SU-DHL-6 (cell line): ENCODE results near the gene EYA3.

Experiments used
- H2AFZ ChIP-seq: fragments of 200-600 bp; sonication (generic); 2 replicates; pipeline ENCODE4 v1.6.1; 2014; ENCODE audit warnings: low read depth, mild to moderate bottlenecking, moderate library complexity, mixed read lengths, antibody characterized with exemption, low read length; ENCODE audit not compliant: severe bottlenecking
- H3F3A ChIP-seq: fragments of 200-600 bp; shearing (Covaris generic); 2 replicates; pipeline ENCODE4 v1.6.0; 2016; ENCODE audit warnings: antibody characterized with exemption, mild to moderate bottlenecking; ENCODE audit not compliant: insufficient read depth
- H3K27ac ChIP-seq: fragments of 200-600 bp; sonication (generic); 2 replicates; pipeline ENCODE4 v1.5.1; 2016; ENCODE audit warnings: low read depth, mild to moderate bottlenecking, low read length, moderate library complexity, mixed read lengths
- H3K27me3 ChIP-seq: fragments of 200-600 bp; sonication (generic), shearing (Covaris generic); 2 replicates; pipeline ENCODE4 v1.6.0; 2014; ENCODE audit warnings: mild to moderate bottlenecking, low read length
- H3K36me3 ChIP-seq: fragments of 200-600 bp; sonication (generic); 2 replicates; pipeline ENCODE4 v1.6.1; 2014; ENCODE audit warnings: mild to moderate bottlenecking, low read length, mixed read lengths
- H3K4me2 ChIP-seq: fragments of 300-600, 200-600 bp; shearing (Covaris generic), sonication (generic); 2 replicates; pipeline ENCODE4 v1.6.0; 2014; ENCODE audit warnings: low read length, low read depth, mild to moderate bottlenecking; ENCODE audit not compliant: poor library complexity, severe bottlenecking
- H3K4me3 ChIP-seq: fragments of 200-600 bp; sonication (generic); 2 replicates; pipeline ENCODE4 v1.5.1; 2014; ENCODE audit warnings: antibody characterized with exemption, low read length, mild to moderate bottlenecking, mixed read lengths; ENCODE audit not compliant: insufficient read depth, poor library complexity, severe bottlenecking
- H3K79me2 ChIP-seq: fragments of 200-600 bp; sonication (generic); 2 replicates; pipeline ENCODE4 v1.6.1; 2014; ENCODE audit warnings: mild to moderate bottlenecking, low read length, moderate library complexity; ENCODE audit not compliant: insufficient read depth
- H3K9ac ChIP-seq: fragments of 200-600 bp; sonication (generic); 2 replicates; pipeline ENCODE4 v1.7.0; 2014; ENCODE audit warnings: mild to moderate bottlenecking, low read length
- H3K9me2 ChIP-seq: fragments of 200-600 bp; sonication (generic); replicated peaks from 2 replicates; pipeline ENCODE4 v1.6.1; 2014; ENCODE audit warnings: low read length; ENCODE audit not compliant: insufficient read depth
- H3K9me3 ChIP-seq: fragments of 200-600 bp; sonication (generic); 2 replicates; pipeline ENCODE4 v1.6.1; 2014; ENCODE audit warnings: low read length, mixed read lengths; ENCODE audit not compliant: insufficient read depth
- H4K20me1 ChIP-seq: fragments of 200-600 bp; sonication (generic); 2 replicates; pipeline ENCODE4 v1.6.1; 2014; ENCODE audit warnings: low read depth, mild to moderate bottlenecking, antibody characterized with exemption, low read length, moderate library complexity, mixed read lengths
- CTCF ChIP-seq: fragments of 200-600 bp; sonication (generic); IDR thresholded peaks from one replicate; pipeline ENCODE4 v1.5.1; 2017; ENCODE audit warnings: antibody characterized with exemption, mild to moderate bottlenecking, low read length, moderate library complexity; ENCODE audit not compliant: insufficient read depth, poor library complexity, severe bottlenecking
- EZH2phosphoT487 ChIP-seq: fragments of 200-600 bp; sonication (generic), shearing (Covaris generic); conservative IDR thresholded peaks from 2 replicates; pipeline ENCODE4 v1.6.1; 2018; ENCODE audit warnings: mild to moderate bottlenecking, antibody characterized with exemption, low read length, moderate library complexity, mixed read lengths

Gene EYA3

GRCh38 chr1:27981145-27981544 lies 107.3 kb downstream of the EYA3 start:
- H3K9ac ChIP-seq, result no peak overlapping the region
- 0 out of 2 replicates have a peak, but pooled peaks cover 3% of the 10 kb centered on the region for H3K36me3 ChIP-seq
- no peak for TF ChIP-seq CTCF
- TF ChIP-seq EZH2phosphoT487, result no peak
- H4K20me1 ChIP-seq, result no peaks in the 10 kb centered on the region
- H3F3A ChIP-seq, result peaks cover 13% of the 10 kb centered on the region; the same call in 1 of the 2 replicates
- no peaks in the 10 kb centered on the region for H3K9me3 ChIP-seq
- no peak overlapping the region for H3K4me3 ChIP-seq
- H3K27ac ChIP-seq, result no peak overlapping the region
- no peak overlapping the region for H2AFZ ChIP-seq
- no peaks in the 10 kb centered on the region for H3K27me3 ChIP-seq
- no peak overlapping the region for H3K4me2 ChIP-seq
- H3K9me2 ChIP-seq, result no peaks in the 10 kb centered on the region
- H3K79me2 ChIP-seq, result no peaks in the 10 kb centered on the region

- Histone ChIP-seq H3K4me2 (no peak overlapping the region), H3K27me3 (no peaks in the 10 kb centered on the region), H4K20me1 (no peaks in the 10 kb centered on the region), H3K4me3 (no peak overlapping the region), H3K36me3 (0 out of 2 replicates have a peak, but pooled peaks cover 3% of the 10 kb centered on the region), H3F3A (peaks cover 13% of the 10 kb centered on the region; the same call in 1 of the 2 replicates), H3K27ac (no peak overlapping the region), H2AFZ (no peak overlapping the region), H3K9me2 (no peaks in the 10 kb centered on the region), H3K9ac (no peak overlapping the region), H3K79me2 (no peaks in the 10 kb centered on the region), H3K9me3 (no peaks in the 10 kb centered on the region)
- TF ChIP-seq CTCF, result no peak
These were observed 108.1 kb downstream of the EYA3 start for GRCh38 chr1:27980216-27980845.

- Histone ChIP-seq H2AFZ (no peak overlapping the region), H3K4me2 (no peak overlapping the region), H3K9me3 (no peaks in the 10 kb centered on the region), H3K4me3 (no peak overlapping the region), H3K9ac (no peak overlapping the region), H3K79me2 (no peaks in the 10 kb centered on the region), H3K9me2 (no peaks in the 10 kb centered on the region), H3F3A (peaks cover 13% of the 10 kb centered on the region; the same call in 1 of the 2 replicates), H3K27ac (no peak overlapping the region), H3K27me3 (no peaks in the 10 kb centered on the region), H4K20me1 (no peaks in the 10 kb centered on the region), H3K36me3 (peaks cover 4% of the 10 kb centered on the region; the same call in 1 of the 2 replicates)
- no peak for TF ChIP-seq EZH2phosphoT487
- no peak for TF ChIP-seq CTCF
These were observed 108.6 kb downstream of the EYA3 start for GRCh38 chr1:27979859-27980201.
